ENCODE results near the gene UBE2F.

Gene UBE2F

GRCh38 chr2:238080518-238080917 lies 113.7 kb downstream of the UBE2F start:
- no peak for DNase-seq (ENCODE audit: low spot score)

- no peak for DNase-seq (ENCODE audit: low spot score)
Observed at GRCh38 chr2:238081150-238081549, 114.3 kb downstream of the UBE2F start.

- DNase-seq (ENCODE audit: low spot score) = no peak
Observed at GRCh38 chr2:238081561-238081960, 114.7 kb downstream of the UBE2F start.

GRCh38 chr2:238082151-238082550 lies 115.3 kb downstream of the UBE2F start:
- no peak for DNase-seq (ENCODE audit: low spot score)

- no peak for DNase-seq (ENCODE audit: low spot score)
Observed at GRCh38 chr2:238082827-238083226, 116.0 kb downstream of the UBE2F start.

- no peak for DNase-seq (ENCODE audit: low spot score)
Observed at GRCh38 chr2:238083919-238084318, 117.1 kb downstream of the UBE2F start.

GRCh38 chr2:238084761-238085160 lies 117.9 kb downstream of the UBE2F start:
- DNase-seq (ENCODE audit: low spot score) = no peak

GRCh38 chr2:238085899-238086298 lies 119.1 kb downstream of the UBE2F start:
- DNase-seq (ENCODE audit: low spot score) = no peak

- DNase-seq (ENCODE audit: low spot score) = no peak
Observed at GRCh38 chr2:238087211-238087610, 120.4 kb downstream of the UBE2F start.

GRCh38 chr2:238090887-238091286 lies 124.1 kb downstream of the UBE2F start:
- DNase-seq (ENCODE audit: low spot score) = no peak

GRCh38 chr2:238091436-238092060 lies 124.7 kb downstream of the UBE2F start:
- DNase-seq (ENCODE audit: low spot score) = no peak

Data from left forelimb (tissue), 1 donor.